Prostate gland (tissue), 2 donors: Measurements from ENCODE around the gene HOXA3. TPM values are rescaled to one million over a fixed set of nuclear protein-coding genes. Genes with fewer than 3 reads are reported as not detected.

Experiments
- DNase-seq: peaks from one replicate; pipeline ENCODE4 v3.0.0-alpha.2; 2019; ENCODE audit warnings: low spot score
- H3K27ac ChIP-seq, 2 donors: fragments of 200-600 bp; sonication (generic); 2 replicates each; pipeline ENCODE4 v1.5.1; 2017 to 2019
- H3K27me3 ChIP-seq: fragments of 200-600 bp; sonication (generic); replicated peaks from 2 replicates; pipeline ENCODE4 v1.5.1; 2019; ENCODE audit not compliant: insufficient read depth
- H3K36me3 ChIP-seq, 2 donors: fragments of 200-600 bp; sonication (generic); 1 replicate in 1 of 2; 2 replicates in 1 of 2; pipeline versions ENCODE4 v1.5.1 to v1.8.1; 2017 to 2019
- H3K4me1 ChIP-seq: fragments of 200-600 bp; sonication (generic); replicated peaks from 2 replicates; pipeline ENCODE4 v1.5.1; 2019
- H3K4me3 ChIP-seq, 2 donors: fragments of 200-600 bp; sonication (generic); 2 replicates each; pipeline ENCODE4 v1.5.1; 2017 to 2019
- H3K9me3 ChIP-seq: fragments of 200-600 bp; sonication (generic); 2 replicates; pipeline ENCODE4 v1.5.1; 2017
- CTCF ChIP-seq, 4 experiments: fragments of 200-600 bp in 2 of 4; fragments of 450-650 bp in 2 of 4; sonication (generic) in 2 of 4; IDR thresholded peaks; 1 replicate in 3 of 4; 2 replicates in 1 of 4; pipeline ENCODE4 v1.5.1; 2016 to 2019; ENCODE audit warnings: antibody characterized with exemption in 4 of 4, mild to moderate bottlenecking in 2 of 4, moderate library complexity in 2 of 4
- POLR2A ChIP-seq: fragments of 450-650 bp; IDR thresholded peaks from one replicate; pipeline ENCODE4 v1.6.1; 2016; ENCODE audit warnings: antibody characterized with exemption, mild to moderate bottlenecking
- POLR2AphosphoS5 ChIP-seq: sonication (generic); formaldehyde crosslinking; IDR thresholded peaks from one replicate; pipeline ENCODE4 v1.6.1; 2017; ENCODE audit warnings: antibody characterized with exemption
- WGBS: methylation state at CpG from one replicate; pipeline ENCODE4 v1.1.5; 2018; 5-methylcytosine and 5-hydroxymethylcytosine counted together
- intact Hi-C: fragments of 100-400 bp; cut with DNase I; formaldehyde crosslinking; loops from one replicate; pipeline ENCODE4 v1.14.2; 2022
- total RNA-seq, 2 donors: library from RNA; depleted of rRNA; stranded (reverse); fragments of >200 nt; gene quantifications; one replicate each; pipeline ENCODE4 v1.1.0, GENCODE V29; 2016

The HOXA3 gene
- total RNA-seq, 2 donors from 2014 or later = 2.8 to 3.1 TPM

GRCh38 chr7:27112361-27112760, 40.0 kb downstream of the HOXA3 start:
- H3K27me3 ChIP-seq = no peaks in the 10 kb centered on the region
- WGBS = 35% methylated on average over 4 of the region's 4 CpGs
- H3K4me1 ChIP-seq = peaks cover 3% of the 10 kb centered on the region
- no peaks in the 10 kb centered on the region for H3K9me3 ChIP-seq
- peak overlapping the region; percentile 64 to 87 for H3K27ac ChIP-seq
- DNase-seq = no peak
- no peak overlapping the region for H3K4me3 ChIP-seq
- no peaks in the 10 kb centered on the region for H3K36me3 ChIP-seq
- TF ChIP-seq CTCF (IDR thresholded peaks at IDR 0.05) (no peak), POLR2A (no peak), POLR2AphosphoS5 (no peak)
- intact Hi-C loops = loop anchor here (2.0 kb wide), 1 partner anchor 16 kb away; no protein-coding TSS in a partner anchor

GRCh38 chr7:27111751-27112277, 40.6 kb downstream of the HOXA3 start:
- Histone ChIP-seq H3K4me1 (peaks cover 3% of the 10 kb centered on the region), H3K27me3 (no peaks in the 10 kb centered on the region), H3K4me3 (no peak overlapping the region), H3K27ac (peak overlapping the region; percentile 54 to 64), H3K36me3 (no peaks in the 10 kb centered on the region), H3K9me3 (no peaks in the 10 kb centered on the region)
- WGBS = 18% methylated on average over 4 of the region's 4 CpGs
- intact Hi-C loops = loop anchor here (2.0 kb wide), 1 partner anchor 15 kb away; no protein-coding TSS in a partner anchor
- no peak for DNase-seq
- TF ChIP-seq POLR2AphosphoS5 = no peak

- WGBS = 38% methylated on average over 6 of the region's 6 CpGs
- TF ChIP-seq CTCF (IDR thresholded peaks at IDR 0.05) (peak in 1 of 4 experiments; percentile 12), POLR2AphosphoS5 (no peak), POLR2A (no peak)
- Histone ChIP-seq H3K27me3 (no peaks in the 10 kb centered on the region), H3K9me3 (no peaks in the 10 kb centered on the region), H3K4me3 (peak overlapping the region; percentile 15 to 16), H3K36me3 (no peaks in the 10 kb centered on the region), H3K4me1 (peaks cover 3% of the 10 kb centered on the region), H3K27ac (peak overlapping the region; percentile 54 to 64)
- no peak for DNase-seq
- intact Hi-C loops = no loop called here
Measured at GRCh38 chr7:27111042-27111750, 41.2 kb downstream of the HOXA3 start.

GRCh38 chr7:27110186-27111031, 42.0 kb downstream of the HOXA3 start:
- intact Hi-C loops = no loop called here
- peak; percentile 63 for DNase-seq
- Histone ChIP-seq H3K27me3 (no peaks in the 10 kb centered on the region), H3K4me1 (peaks cover 3% of the 10 kb centered on the region), H3K36me3 (no peaks in the 10 kb centered on the region), H3K27ac (peak overlapping the region; percentile 54 to 64), H3K4me3 (peak overlapping the region; percentile 15 to 16), H3K9me3 (no peaks in the 10 kb centered on the region)
- TF ChIP-seq POLR2AphosphoS5 = peak; percentile 65
- no peak for TF ChIP-seq CTCF (IDR thresholded peaks at IDR 0.05)
- no peak for TF ChIP-seq POLR2A
- 30% methylated on average over 66 of the region's 66 CpGs for WGBS

- no peak overlapping the region for H3K4me3 ChIP-seq
- H3K27ac ChIP-seq = no peak overlapping the region
- intact Hi-C loops = no loop called here
- 84% methylated on average over 4 of the region's 4 CpGs for WGBS
- peaks cover 3% of the 10 kb centered on the region for H3K4me1 ChIP-seq
- H3K9me3 ChIP-seq = no peaks in the 10 kb centered on the region
- no peaks in the 10 kb centered on the region for H3K27me3 ChIP-seq
- DNase-seq = no peak
- TF ChIP-seq CTCF (IDR thresholded peaks at IDR 0.05) = no peak
- TF ChIP-seq POLR2A = no peak
- no peaks in the 10 kb centered on the region for H3K36me3 ChIP-seq
Measured at GRCh38 chr7:27109466-27110185, 42.8 kb downstream of the HOXA3 start.
